Activated CD4-positive, alpha-beta memory T cell treated with anti-CD3 and anti-CD28 coated beads for 36 hours (primary cell): ENCODE measurements around the gene CORO6. TPM values are rescaled to one million over a fixed set of nuclear protein-coding genes. Genes with fewer than 3 reads are reported as not detected.
A peak's percentile ranks its signal among the peaks of the same experiment; 100 is the strongest.

ENCODE experiments used
- CTCF ChIA-PET: fragments of 350-600 bp; sonication (Branson Sonifier 250); formaldehyde crosslinking; loops from one replicate; lab custom pipeline; 2021; ENCODE audit warnings: antibody characterized with exemption, inconsistent platforms; lab: Charles Lee
- POLR2A ChIA-PET: fragments of 350-600 bp; sonication (Branson Sonifier 250); formaldehyde crosslinking; loops from one replicate; lab custom pipeline; 2021; ENCODE audit warnings: antibody characterized with exemption; lab: Charles Lee
- DNase-seq: peaks from one replicate; pipeline ENCODE4 v3.0.0-alpha.2; 2020
- H3K27ac Mint-ChIP-seq: one replicate; pipeline ENCODE4 v1.8.0; 2021; ENCODE audit warnings: mixed read lengths
- H3K27me3 Mint-ChIP-seq: one replicate; pipeline ENCODE4 v1.8.0; 2021; ENCODE audit warnings: mixed read lengths
- H3K36me3 Mint-ChIP-seq: one replicate; pipeline ENCODE4 v1.8.0; 2021; ENCODE audit warnings: mixed read lengths
- H3K4me1 Mint-ChIP-seq: one replicate; pipeline ENCODE4 v1.8.0; 2021; ENCODE audit warnings: low read depth, mixed read lengths
- H3K4me3 Mint-ChIP-seq: one replicate; pipeline ENCODE4 v1.8.0; 2021; ENCODE audit warnings: mild to moderate bottlenecking, mixed read lengths
- H3K9me3 Mint-ChIP-seq: one replicate; pipeline ENCODE4 v1.8.0; 2021; ENCODE audit warnings: mixed read lengths
- intact Hi-C: fragments of 100-400 bp; cut with micrococcal nuclease; formaldehyde crosslinking; loops from one replicate; pipeline ENCODE4 v1.15.1; 2023
- total RNA-seq, 2 experiments: library from RNA; stranded (reverse); gene quantifications; one replicate each; pipeline ENCODE4 v1.2.3, GENCODE V29; 2021

The CORO6 gene
- total RNA-seq, 2 experiments from 2014 or later = 21.3 to 22.1 TPM

DNA sequence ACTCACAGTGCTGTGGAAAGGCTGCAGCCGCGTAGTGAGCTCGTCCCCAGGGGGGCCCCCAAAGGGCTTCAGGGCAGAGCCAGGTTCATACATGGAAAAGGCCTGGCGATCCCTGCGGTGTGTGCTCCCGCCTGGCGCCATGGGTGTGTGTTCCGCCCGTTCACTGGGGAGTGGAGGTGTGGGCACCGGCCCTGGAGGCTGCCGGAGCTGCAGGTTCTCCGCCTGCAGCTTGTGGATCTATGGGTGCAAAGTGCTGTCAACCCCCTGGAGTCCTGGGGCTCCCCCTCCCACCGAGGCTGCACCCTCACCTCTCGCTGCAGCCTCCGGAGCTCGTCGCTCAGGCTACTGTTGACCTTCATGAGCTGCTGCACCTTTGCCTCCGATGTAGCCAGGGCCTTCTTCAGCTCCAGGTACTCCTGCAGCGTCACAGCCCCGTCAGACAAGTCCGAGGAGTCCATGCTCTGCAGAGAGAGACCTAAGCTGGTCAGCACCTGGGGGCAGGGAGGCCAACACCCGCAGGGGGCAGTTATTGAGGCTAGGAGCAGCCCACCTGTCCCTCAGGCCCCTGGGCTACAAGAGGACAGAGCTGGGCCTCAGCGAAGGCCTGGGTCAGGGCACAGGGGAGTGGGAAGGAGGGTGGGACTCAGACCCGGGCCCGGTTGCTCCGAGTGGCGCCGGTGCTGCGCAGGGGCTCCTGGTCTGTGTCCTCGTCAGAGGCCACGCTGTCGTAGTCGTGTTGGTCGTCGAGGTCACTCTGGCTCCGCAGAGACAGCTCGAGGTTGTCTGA is 46.3 kb downstream of the CORO6 start:
- POLR2A ChIA-PET = interaction anchor here (1.2 kb wide), 2 partner anchors 9 to 11 kb away, joined by 3 read pairs; no protein-coding TSS in a partner anchor
- CTCF ChIA-PET = interaction anchor here (0.9 to 6.9 kb wide), 5 partner anchors 9 to 42 kb away, joined by 3 to 62 read pairs (median 7); partner anchors contain the start of genes ABHD15, ANKRD13B and TP53I13
- Mint-ChIP-seq H3K27me3 (no peaks in the 10 kb centered on the region), H3K9me3 (no peaks in the 10 kb centered on the region), H3K4me3 (no peak overlapping the region), H3K4me1 (peaks cover 11% of the 10 kb centered on the region), H3K36me3 (peaks cover 20% of the 10 kb centered on the region), H3K27ac (no peak overlapping the region)
- intact Hi-C loops = no loop called here
- no peak for DNase-seq

DNA sequence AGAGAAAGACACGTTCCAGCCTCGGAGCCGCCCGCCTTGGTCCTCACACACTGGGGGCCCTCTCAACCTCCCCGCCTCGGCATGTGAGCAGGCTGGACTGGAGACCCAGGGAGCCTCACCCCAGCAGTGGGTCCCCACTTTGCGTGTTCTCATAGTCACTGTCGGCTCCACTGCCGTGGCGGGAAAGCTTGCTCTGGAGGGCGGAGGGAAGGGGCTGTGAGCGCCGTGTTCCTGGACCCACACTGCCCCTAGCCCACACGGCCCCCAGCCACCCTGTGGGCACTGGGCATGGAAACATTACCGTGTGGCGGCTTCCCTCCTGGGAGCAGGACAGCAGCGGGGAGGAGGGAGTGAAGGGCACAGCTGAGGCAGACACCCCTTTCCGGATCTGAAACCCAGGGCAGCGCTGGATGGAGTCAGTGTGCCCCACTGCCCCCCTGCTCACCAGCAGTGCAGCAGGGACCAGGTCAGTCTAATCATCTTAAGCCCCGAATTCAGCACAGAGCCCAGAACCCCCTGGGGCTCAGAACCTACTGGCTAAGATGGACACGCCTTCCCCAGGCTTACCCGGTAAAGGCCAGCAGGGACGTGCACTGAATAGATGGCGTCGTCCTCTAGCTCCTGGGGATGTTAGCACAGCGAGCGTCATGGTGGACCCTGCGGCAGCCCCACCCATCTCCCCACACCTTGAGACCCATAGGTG is 47.0 kb downstream of the CORO6 start:
- Mint-ChIP-seq H3K4me3 (no peak overlapping the region), H3K9me3 (no peaks in the 10 kb centered on the region), H3K27ac (no peak overlapping the region), H3K36me3 (peaks cover 20% of the 10 kb centered on the region), H3K27me3 (no peaks in the 10 kb centered on the region), H3K4me1 (peaks cover 16% of the 10 kb centered on the region)
- CTCF ChIA-PET = interaction anchor here (1.3 to 6.9 kb wide), 4 partner anchors 8 to 42 kb away, joined by 7 to 62 read pairs (median 10); partner anchors contain the start of genes ABHD15, ANKRD13B and TP53I13
- DNase-seq = no peak
- intact Hi-C loops = no loop called here
- POLR2A ChIA-PET = no interaction called here

DNA sequence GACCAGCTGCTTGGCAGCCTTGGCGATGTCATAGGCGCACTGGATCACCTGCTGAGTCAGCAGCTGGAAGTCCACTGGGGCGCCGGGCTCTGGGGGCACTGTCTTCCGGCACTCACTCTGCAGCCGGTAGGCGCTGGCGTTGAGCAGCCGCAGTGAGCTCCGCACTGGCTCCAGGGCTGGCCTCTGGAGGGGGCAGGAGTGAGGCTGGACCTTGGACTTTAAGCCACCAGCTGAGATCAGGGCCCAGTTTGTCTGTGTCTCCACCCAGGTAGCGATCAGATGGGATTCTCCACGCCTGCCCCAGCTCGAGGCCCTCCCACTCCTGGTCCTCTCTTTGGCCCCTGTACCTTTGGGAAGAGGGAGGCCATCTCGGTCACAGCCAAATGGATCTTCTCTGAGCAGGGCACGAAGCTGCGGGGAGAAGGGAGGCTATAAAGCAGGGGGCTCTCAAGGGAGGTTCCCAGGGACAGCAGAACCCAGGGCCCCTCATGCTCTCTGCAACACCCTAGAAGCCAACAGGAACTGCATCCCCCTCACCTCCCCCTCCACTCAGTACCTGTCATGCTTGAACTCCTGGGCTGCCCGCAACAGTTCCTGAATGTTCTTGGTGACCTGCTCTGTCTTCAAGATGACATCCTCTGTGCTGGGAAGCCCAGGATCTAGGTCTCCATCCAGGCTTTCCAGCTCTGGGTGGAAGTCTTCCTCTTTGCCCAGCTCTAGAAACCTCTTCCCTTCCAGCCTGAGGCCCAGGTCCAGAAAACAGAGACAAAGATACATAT is 47.8 kb downstream of the CORO6 start:
- ChIA-PET CTCF (interaction anchor here (3.1 to 3.2 kb wide), 3 partner anchors 17 to 43 kb away, joined by 11 to 26 read pairs (median 15); partner anchors contain the start of gene ANKRD13B), POLR2A (interaction anchor here (0.9 kb wide), 1 partner anchor 16 kb away, joined by 3 read pairs; no protein-coding TSS in a partner anchor)
- intact Hi-C loops = no loop called here
- H3K9me3 Mint-ChIP-seq = no peaks in the 10 kb centered on the region
- DNase-seq = no peak
- H3K27me3 Mint-ChIP-seq = no peaks in the 10 kb centered on the region
- no peak overlapping the region for H3K4me3 Mint-ChIP-seq
- peaks cover 15% of the 10 kb centered on the region for H3K36me3 Mint-ChIP-seq
- H3K27ac Mint-ChIP-seq = peak overlapping the region; percentile 33
- peaks cover 12% of the 10 kb centered on the region for H3K4me1 Mint-ChIP-seq

DNA sequence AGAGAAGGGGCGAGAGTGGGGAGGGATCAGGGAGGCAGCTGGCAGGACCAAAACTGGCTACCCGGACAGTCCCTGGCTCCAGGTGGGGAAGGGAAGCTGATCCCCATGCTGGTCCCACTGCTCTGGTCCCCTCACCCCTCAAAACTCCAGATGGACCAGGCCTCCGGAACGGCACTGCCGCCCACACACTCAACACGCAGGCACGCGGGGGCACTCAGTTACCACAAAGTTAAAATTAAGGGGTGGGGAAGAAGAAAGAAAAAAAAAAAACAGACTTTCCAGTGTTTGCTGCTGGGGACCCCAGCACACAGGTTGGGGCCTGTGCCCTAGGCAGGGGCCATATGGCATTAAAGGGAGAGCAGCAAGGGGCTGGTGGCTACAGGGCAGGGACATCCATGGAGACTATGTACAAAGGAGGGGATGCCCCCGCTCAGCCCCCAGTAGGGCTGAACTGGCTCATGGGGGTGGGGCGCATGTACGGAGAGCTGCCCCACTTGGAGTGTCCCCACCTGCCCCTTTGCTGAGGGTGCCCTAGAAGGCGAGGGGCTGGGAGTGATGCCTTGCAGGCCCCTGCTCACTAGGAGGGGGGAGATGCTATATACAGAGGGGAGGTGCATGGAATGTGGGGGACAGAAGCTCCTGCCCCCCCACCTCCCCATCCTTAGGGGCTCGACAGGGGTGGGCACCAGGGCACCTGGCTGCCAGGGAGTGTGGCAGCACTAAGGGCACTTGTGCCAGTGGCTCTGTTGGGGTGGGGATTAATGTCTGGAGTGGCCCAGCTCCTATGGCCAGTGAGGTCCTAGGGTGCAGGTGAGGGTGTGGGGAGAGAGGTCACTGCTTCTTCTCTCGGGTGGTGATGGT is 48.6 kb downstream of the CORO6 start:
- Mint-ChIP-seq H3K27ac (no peak overlapping the region), H3K9me3 (no peaks in the 10 kb centered on the region), H3K4me1 (peaks cover 16% of the 10 kb centered on the region), H3K27me3 (no peaks in the 10 kb centered on the region), H3K4me3 (no peak overlapping the region), H3K36me3 (peaks cover 13% of the 10 kb centered on the region)
- CTCF ChIA-PET = interaction anchor here (0.9 to 3.2 kb wide), 7 partner anchors 9 to 219 kb away, joined by 3 to 26 read pairs (median 11); partner anchors contain the start of gene ANKRD13B
- POLR2A ChIA-PET = interaction anchor here (0.9 to 1.4 kb wide), 4 partner anchors 14 to 44 kb away, joined by 3 to 4 read pairs (median 4); no protein-coding TSS in a partner anchor
- intact Hi-C loops = no loop called here
- DNase-seq = no peak

DNA sequence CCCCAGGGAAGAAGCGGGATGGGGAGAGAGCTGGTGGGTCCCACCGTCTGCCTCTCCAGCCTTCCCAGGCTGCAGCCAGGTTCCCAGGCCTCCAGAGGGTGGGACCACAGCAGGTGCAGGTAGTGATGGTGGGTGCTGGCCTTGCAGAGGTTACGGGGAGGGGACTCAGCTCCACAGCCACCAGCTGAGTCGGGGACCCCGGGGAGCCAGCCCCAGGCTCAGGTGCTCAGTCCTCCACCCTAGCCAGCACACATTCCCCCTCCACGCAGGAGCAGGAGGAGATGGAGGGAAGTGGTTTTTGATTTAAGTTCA is 49.2 kb downstream of the CORO6 start:
- Mint-ChIP-seq H3K4me3 (no peak overlapping the region), H3K4me1 (peaks cover 18% of the 10 kb centered on the region), H3K36me3 (peaks cover 13% of the 10 kb centered on the region), H3K9me3 (no peaks in the 10 kb centered on the region), H3K27me3 (no peaks in the 10 kb centered on the region), H3K27ac (no peak overlapping the region)
- CTCF ChIA-PET = interaction anchor here (0.9 to 3.2 kb wide), 8 partner anchors 8 to 218 kb away, joined by 3 to 26 read pairs (median 8); partner anchors contain the start of gene ANKRD13B
- no peak for DNase-seq
- intact Hi-C loops = no loop called here
- POLR2A ChIA-PET = interaction anchor here (1.2 to 1.4 kb wide), 3 partner anchors 14 to 45 kb away, joined by 3 to 4 read pairs (median 4); no protein-coding TSS in a partner anchor

DNA sequence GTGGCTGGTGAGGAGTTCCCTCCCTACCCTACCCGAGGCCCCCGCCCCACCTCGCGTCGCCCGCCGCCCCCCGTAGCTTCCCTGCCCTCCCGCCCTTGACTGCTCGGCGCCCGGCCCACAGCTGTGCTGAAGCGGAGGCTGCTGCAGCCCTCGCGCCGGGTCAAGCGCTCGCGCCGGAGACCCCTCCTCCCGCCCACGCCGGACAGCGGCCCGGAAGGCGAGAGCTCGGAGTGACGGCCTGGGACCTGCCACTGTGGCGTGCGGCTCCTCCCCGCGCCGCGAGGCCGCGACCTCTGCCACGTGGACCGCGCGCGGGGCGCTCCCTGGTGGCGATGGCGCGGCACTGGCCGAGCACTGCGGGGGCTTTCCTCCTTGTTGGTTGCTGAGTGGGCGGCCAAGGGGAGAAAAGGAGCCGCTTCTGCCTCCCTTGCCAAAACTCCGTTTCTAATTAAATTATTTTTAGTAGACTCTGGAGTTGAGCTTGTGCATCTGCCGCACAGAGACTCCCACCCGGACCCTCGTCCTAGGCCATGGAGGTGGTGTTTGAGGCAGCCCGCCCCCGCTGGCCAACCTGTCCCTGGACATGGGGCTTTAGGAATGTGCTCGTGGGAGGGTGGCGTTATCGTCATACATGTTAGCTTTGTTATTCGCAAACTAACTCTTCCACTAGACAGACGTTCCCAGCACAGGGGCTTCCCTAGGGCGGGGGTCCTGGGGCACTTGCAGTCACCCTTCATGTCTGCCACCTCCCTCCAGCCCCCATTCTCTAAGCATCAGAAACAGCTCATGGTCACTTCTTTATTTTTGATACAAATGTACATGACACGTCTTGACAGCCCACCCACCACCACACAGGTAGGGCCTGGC is 49.8 kb downstream of the CORO6 start:
- CTCF ChIA-PET = interaction anchor here (0.9 to 3.2 kb wide), 8 partner anchors 7 to 218 kb away, joined by 3 to 26 read pairs (median 8); partner anchors contain the start of gene ANKRD13B
- no peak overlapping the region for H3K27ac Mint-ChIP-seq
- peak; percentile 70 for DNase-seq
- H3K4me3 Mint-ChIP-seq = no peak overlapping the region
- H3K36me3 Mint-ChIP-seq = peaks cover 13% of the 10 kb centered on the region
- H3K4me1 Mint-ChIP-seq = peaks cover 18% of the 10 kb centered on the region
- intact Hi-C loops = no loop called here
- no peaks in the 10 kb centered on the region for H3K27me3 Mint-ChIP-seq
- POLR2A ChIA-PET = interaction anchor here (1.2 to 1.4 kb wide), 3 partner anchors 15 to 45 kb away, joined by 3 to 4 read pairs (median 4); no protein-coding TSS in a partner anchor
- H3K9me3 Mint-ChIP-seq = no peaks in the 10 kb centered on the region

DNA sequence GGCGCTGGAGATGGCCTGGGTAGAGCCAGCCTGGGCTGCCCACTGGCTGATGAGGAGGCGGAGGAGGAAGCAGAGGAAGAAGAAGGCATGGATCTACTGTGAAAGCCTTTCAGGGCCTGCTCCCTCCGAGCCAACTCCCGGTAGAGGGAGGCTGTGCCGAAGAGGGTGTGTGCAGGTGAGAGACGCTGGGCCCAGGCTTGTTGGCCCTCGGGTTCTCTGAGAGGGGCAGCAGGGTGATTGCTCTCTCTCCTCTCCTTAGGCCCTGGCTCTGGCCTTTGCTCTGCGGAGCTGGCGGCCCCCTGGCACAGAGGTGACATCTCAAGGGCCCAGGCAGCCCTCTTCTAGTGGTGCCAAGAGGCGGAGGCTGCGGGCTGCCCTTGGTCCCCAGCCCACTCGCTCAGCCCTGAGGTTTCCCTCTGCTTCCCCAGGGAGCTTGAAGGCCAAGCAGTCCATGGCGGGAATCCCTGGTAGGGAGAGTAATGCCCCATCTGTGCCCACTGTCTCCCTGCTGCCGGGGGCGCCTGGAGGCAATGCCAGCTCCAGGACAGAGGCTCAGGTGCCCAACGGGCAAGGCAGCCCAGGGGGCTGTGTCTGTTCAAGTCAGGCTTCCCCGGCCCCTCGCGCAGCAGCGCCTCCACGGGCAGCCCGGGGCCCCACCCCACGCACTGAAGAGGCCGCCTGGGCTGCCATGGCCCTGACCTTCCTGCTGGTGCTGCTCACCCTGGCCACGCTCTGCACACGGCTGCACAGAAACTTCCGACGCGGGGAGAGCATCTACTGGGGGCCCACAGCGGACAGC is 50.6 kb downstream of the CORO6 start:
- ChIA-PET POLR2A (interaction anchor here (1.1 kb wide), 1 partner anchor 16 kb away, joined by 3 read pairs; no protein-coding TSS in a partner anchor), CTCF (interaction anchor here (0.7 to 7.0 kb wide), 9 partner anchors 14 to 217 kb away, joined by 3 to 60 read pairs (median 6); partner anchors contain the start of gene ANKRD13B)
- Mint-ChIP-seq H3K27ac (no peak overlapping the region), H3K4me3 (no peak overlapping the region), H3K9me3 (no peaks in the 10 kb centered on the region), H3K4me1 (peaks cover 18% of the 10 kb centered on the region), H3K27me3 (no peaks in the 10 kb centered on the region), H3K36me3 (peaks cover 13% of the 10 kb centered on the region)
- peak; percentile 7 for DNase-seq
- intact Hi-C loops = no loop called here

DNA sequence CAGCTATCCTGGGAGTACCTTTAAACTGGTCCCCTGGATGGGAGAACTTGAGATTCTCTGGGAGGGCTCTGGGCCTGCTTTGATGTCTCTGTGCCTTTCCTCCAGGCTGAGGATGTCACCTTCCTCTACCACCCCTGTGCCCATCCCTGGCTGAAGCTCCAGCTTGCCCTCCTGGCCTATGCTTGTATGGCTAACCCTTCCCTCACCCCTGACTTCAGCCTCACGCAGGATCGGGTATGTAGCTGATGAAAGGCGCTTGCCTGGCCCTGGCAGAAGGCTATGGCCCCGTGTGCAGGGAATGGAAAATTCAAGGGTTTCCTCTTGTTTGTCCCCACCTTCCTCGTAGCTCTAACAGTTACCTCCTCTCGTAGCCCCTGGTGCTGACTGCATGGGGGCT is 51.2 kb downstream of the CORO6 start:
- Mint-ChIP-seq H3K36me3 (peaks cover 13% of the 10 kb centered on the region), H3K9me3 (no peaks in the 10 kb centered on the region), H3K27ac (no peak overlapping the region), H3K4me3 (no peak overlapping the region), H3K27me3 (no peaks in the 10 kb centered on the region), H3K4me1 (peaks cover 18% of the 10 kb centered on the region)
- intact Hi-C loops = no loop called here
- ChIA-PET POLR2A (interaction anchor here (1.1 kb wide), 1 partner anchor 16 kb away, joined by 3 read pairs; no protein-coding TSS in a partner anchor), CTCF (interaction anchor here (0.7 to 7.0 kb wide), 4 partner anchors 28 to 202 kb away, joined by 3 to 60 read pairs (median 10); no protein-coding TSS in a partner anchor)
- DNase-seq = peak; percentile 7

DNA sequence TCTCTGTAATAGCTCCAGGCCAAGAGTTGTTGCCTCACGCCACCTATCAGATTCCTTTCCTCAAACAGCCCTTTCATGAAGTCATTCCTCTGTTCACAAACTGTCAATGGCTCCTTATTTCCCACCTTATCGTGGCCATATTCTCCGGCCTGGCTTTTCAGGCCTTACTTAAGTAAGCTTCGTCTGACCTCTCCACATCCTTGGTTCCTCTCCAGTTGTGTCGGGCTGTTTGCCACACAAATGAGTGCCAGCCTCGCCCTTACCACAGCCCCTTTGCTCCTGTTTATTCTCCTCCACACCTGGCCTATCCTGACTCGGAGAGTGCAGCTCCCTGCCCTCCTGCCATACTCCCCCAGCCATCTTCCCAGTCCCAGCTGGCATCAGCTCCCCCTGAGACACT is 52.2 kb downstream of the CORO6 start:
- intact Hi-C loops = no loop called here
- H3K27me3 Mint-ChIP-seq = no peaks in the 10 kb centered on the region
- peaks cover 23% of the 10 kb centered on the region for H3K4me1 Mint-ChIP-seq
- H3K4me3 Mint-ChIP-seq = no peak overlapping the region
- CTCF ChIA-PET = interaction anchor here (1.1 to 7.0 kb wide), 5 partner anchors 9 to 48 kb away, joined by 3 to 60 read pairs (median 5); partner anchors contain the start of gene ANKRD13B
- POLR2A ChIA-PET = interaction anchor here (1.5 kb wide), 1 partner anchor 47 kb away, joined by 5 read pairs; no protein-coding TSS in a partner anchor
- H3K9me3 Mint-ChIP-seq = no peaks in the 10 kb centered on the region
- peak; percentile 7 for DNase-seq
- no peak overlapping the region for H3K27ac Mint-ChIP-seq
- peaks cover 10% of the 10 kb centered on the region for H3K36me3 Mint-ChIP-seq
